ENCODE measurements around the gene MAP4K5.

DNA sequence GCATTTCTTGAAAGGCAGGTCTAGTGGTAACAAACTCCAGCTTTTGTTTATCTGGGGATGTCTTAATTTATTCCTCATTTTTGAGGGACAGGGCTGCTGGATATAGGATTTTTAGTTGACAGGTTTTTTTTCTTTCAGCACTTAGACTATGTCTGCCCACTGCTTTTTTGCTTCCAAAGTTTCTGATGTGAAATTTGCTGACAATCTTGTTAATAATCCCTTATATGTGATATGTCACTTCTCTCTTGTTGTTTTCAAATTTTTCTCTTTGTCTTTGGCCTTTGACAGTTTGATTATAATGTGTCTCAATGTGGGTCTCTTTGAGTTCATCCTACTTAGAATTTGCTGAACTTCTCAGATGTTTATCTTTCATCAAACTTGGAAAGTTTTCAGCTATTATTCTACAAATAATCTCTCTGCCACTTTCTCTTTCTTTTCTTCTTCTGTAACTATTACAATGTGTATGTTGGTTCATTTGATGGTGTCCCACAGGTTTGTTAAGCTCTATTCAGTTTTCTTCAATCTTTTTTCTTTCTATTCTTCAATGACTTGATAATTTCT, 37.4 kb upstream of the MAP4K5 start:
- TF ChIP-seq, protein P1, sequence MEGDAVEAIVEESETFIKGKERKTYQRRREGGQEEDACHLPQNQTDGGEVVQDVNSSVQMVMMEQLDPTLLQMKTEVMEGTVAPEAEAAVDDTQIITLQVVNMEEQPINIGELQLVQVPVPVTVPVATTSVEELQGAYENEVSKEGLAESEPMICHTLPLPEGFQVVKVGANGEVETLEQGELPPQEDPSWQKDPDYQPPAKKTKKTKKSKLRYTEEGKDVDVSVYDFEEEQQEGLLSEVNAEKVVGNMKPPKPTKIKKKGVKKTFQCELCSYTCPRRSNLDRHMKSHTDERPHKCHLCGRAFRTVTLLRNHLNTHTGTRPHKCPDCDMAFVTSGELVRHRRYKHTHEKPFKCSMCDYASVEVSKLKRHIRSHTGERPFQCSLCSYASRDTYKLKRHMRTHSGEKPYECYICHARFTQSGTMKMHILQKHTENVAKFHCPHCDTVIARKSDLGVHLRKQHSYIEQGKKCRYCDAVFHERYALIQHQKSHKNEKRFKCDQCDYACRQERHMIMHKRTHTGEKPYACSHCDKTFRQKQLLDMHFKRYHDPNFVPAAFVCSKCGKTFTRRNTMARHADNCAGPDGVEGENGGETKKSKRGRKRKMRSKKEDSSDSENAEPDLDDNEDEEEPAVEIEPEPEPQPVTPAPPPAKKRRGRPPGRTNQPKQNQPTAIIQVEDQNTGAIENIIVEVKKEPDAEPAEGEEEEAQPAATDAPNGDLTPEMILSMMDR (IDR thresholded peaks at IDR 0.05) = no peak
- TF ChIP-seq EP300 (IDR thresholded peaks at IDR 0.05) (no peak), POLR2A (IDR thresholded peaks at IDR 0.05) (no peak)
